SK-N-MC (cell line): ENCODE data around the gene SPATA2.

Experiments
- DNase-seq: peaks from one replicate; pipeline ENCODE4 v3.0.0-alpha.2; 2011; ENCODE audit warnings: low read depth, low spot score
- H3K27ac ChIP-seq: fragments of 200-600 bp; sonication (generic); 2 replicates; pipeline ENCODE4 v1.5.1; 2016; ENCODE audit warnings: mixed run types
- H3K36me3 ChIP-seq: fragments of 200-600 bp; sonication (generic); 2 replicates; pipeline ENCODE4 v1.6.1; 2017; ENCODE audit warnings: antibody characterized with exemption, low read length, mixed read lengths; ENCODE audit not compliant: insufficient read depth
- H3K4me3 ChIP-seq: fragments of 200-600 bp; sonication (generic); 2 replicates; pipeline ENCODE4 v1.5.1; 2016
- H3K9ac ChIP-seq: fragments of 200-600 bp; sonication (generic); 2 replicates; pipeline ENCODE4 v1.8.0; 2017; ENCODE audit warnings: mixed run types, mixed read lengths; ENCODE audit not compliant: insufficient read length
- H3K9me3 ChIP-seq: fragments of 200-600 bp; sonication (generic); 2 replicates; pipeline ENCODE4 v1.6.1; 2017; ENCODE audit warnings: low read depth, mild to moderate bottlenecking, antibody characterized with exemption, low read length, moderate library complexity, mixed read lengths
- EZH2 ChIP-seq: fragments of 200-600 bp; sonication (generic); IDR thresholded peaks from one replicate; pipeline ENCODE4 v1.6.1; 2017; ENCODE audit warnings: antibody characterized with exemption
- FOXP2 ChIP-seq: optimal IDR thresholded peaks from 2 replicates; pipeline ENCODE3; 2011; ENCODE audit warnings: mild to moderate bottlenecking, moderate library complexity; ENCODE audit not compliant: insufficient read depth; ENCODE audit errors: extremely low read length, control extremely low read depth
- POLR2AphosphoS5 ChIP-seq: IDR thresholded peaks from 2 replicates; pipeline ENCODE4 v1.6.1; 2012; ENCODE audit warnings: mild to moderate bottlenecking, low read depth, low read length, borderline replicate concordance

SPATA2 gene

DNA sequence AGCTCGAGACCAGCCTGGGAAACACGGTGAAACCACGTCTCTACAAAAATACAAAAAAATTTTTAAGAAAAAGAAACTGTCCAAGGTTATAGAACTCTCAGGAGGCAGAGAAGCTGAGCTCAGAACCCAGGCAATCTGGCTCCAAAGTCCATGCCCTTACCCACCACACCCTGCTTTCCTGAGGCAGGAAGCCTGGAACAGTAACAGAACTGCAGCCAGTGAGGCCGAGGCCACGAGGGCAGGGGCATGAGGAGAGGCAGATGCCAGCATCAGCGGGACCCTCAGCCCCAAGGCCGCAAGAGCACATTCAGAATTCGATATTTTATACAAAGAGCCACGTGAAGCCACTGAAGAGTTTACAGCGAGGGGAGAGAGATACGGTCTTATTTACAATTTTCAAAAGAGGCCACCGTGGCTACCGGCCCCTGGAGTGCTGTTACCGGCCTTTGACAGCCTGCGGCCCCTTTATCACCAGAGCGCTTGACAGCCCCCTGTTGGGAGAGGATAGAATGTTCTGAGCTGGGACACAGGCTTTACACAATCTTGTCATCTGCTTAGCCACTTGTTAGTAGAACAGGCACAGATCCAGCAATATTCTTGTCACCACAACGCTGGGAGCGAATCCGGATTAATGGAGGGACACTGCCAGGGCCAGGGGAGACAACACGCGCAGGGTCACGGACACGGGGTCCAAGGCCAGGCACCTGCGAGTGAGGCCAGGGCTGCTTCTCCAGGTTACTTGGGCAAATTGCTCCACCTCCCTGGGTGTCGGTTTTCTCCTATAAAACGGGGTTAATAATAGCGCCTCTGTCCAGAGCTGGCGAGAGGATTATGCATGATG is 5.6 kb downstream of the SPATA2 start:
- no peak overlapping the region for H3K27ac ChIP-seq
- no peak overlapping the region for H3K9ac ChIP-seq
- no peak for DNase-seq
- no peak for TF ChIP-seq FOXP2
- TF ChIP-seq POLR2AphosphoS5 = no peak
- TF ChIP-seq EZH2 = no peak
- H3K4me3 ChIP-seq = no peak overlapping the region
- no peaks in the 10 kb centered on the region for H3K9me3 ChIP-seq
- peaks cover 16% of the 10 kb centered on the region; the same call in 1 of the 2 replicates for H3K36me3 ChIP-seq

DNA sequence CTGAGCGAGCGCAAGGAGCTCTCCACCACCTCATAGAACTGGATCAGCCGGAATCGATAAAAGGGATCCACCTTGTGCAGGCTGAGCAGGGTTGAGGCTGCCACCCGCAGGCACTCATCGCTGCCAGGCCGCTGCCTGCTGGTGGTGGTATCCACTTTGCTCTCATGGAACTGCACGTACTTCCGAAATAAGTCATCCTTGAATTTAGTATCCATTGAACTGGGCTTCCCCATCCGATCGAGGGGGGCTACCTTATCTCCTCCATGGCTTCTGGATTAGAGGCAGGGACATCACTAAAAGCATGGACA is 7.1 kb downstream of the SPATA2 start:
- no peak overlapping the region for H3K9ac ChIP-seq
- H3K9me3 ChIP-seq = no peaks in the 10 kb centered on the region
- H3K27ac ChIP-seq = no peak overlapping the region
- H3K4me3 ChIP-seq = no peak overlapping the region
- H3K36me3 ChIP-seq = peaks cover 19% of the 10 kb centered on the region; the same call in 1 of the 2 replicates
- no peak for TF ChIP-seq POLR2AphosphoS5
- no peak for TF ChIP-seq EZH2
- TF ChIP-seq FOXP2 = no peak
- no peak for DNase-seq

DNA sequence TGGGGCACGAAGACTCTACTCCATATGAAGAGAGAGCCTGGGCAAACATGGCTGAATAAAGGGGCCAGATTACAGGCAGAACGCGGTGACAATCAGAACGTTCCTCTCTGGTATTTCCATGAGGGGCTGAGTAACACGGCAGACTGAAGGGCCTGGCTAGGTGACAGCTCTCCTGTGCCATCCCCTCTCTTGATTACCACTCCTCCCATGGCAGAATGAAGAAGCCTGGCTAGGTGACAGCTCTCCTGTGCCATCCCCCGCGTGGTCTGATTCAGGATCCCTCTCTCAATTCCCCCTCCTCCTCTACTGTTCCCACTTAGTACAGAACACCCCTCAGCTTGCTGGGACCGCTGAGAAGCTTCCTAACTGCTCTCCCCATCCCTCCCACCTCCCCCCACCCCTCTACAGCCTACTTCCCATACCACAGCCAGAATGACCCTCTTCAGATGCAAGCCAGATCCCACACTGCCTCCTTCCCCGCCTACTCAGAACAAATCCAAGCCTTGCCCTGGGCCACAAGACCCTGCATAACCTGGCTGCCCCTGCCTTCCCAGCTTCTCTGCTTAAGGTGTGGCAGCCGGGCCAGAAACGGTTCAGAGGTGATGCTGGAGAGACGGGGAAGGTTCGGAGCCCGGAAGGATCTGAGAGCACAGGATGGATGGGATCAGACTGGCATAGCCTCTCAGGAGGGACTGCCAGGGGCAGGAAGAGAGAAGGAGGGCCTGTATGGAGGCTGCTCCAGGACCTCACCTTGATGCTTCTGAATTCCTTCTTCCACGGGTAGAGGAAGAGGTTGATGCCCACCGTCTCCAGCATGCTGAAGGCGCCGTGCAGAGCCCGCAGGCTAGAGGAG is 7.7 kb downstream of the SPATA2 start:
- H3K27ac ChIP-seq = no peak overlapping the region
- DNase-seq = no peak
- TF ChIP-seq FOXP2 = no peak
- TF ChIP-seq POLR2AphosphoS5 = no peak
- TF ChIP-seq EZH2 = no peak
- H3K9me3 ChIP-seq = no peaks in the 10 kb centered on the region
- H3K9ac ChIP-seq = no peak overlapping the region
- H3K36me3 ChIP-seq = peaks cover 19% of the 10 kb centered on the region; the same call in 1 of the 2 replicates
- H3K4me3 ChIP-seq = no peak overlapping the region

DNA sequence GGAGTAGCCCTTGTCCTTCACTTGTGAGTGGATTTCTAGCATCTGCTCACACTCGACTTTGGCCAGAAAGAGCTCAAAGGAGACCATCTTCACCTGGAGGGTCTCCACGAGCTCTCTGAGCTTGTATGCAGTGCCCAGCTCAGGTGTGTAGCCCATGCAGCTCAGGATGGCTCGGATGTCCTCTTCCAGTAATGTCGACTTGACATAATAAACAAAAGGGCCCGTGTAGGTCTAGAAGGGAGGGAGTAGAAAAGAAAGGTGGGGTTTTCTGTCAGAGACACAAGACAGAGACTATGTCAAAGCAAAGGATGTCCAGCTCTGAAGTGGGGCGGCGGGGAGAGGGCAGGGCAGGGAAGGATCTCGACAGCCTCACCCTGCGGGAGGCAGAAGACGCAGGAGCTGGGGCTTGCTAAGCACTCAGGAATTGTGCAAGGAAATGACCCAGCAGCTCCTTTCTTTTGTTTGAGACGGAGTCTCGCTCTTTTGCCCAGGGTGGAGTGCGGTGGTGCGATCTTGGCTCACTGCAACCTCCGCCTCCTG is 8.6 kb downstream of the SPATA2 start:
- Histone ChIP-seq H3K27ac (no peak overlapping the region), H3K9ac (no peak overlapping the region), H3K4me3 (no peak overlapping the region), H3K36me3 (peaks cover 19% of the 10 kb centered on the region; the same call in 1 of the 2 replicates), H3K9me3 (no peaks in the 10 kb centered on the region)
- TF ChIP-seq FOXP2 (no peak), EZH2 (no peak), POLR2AphosphoS5 (no peak)
- no peak for DNase-seq

DNA sequence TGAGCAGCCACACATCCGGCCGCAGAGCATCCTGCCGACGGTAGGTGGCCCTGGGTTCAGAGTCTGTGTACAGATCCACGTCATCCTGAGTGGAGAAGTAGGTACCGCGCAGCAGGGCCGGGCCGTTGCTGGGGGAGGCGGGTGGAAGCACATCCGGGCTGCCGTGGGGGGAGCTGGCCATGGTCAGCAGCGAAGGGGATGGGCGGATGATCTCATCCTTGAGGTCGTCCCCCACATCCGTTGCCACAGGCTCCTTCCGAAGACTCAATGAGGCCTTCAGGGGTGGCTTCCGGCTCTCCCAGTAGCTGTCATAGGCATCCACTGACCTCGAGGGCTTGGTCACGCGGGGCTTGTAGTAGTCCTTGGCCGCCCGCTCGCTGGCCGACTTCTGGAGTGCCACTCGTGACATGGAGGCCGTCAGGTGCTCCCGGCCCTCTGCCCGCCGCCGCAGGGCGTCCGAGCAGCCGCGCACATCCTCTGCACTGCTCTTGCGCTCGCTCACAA is 9.2 kb downstream of the SPATA2 start:
- Histone ChIP-seq H3K9me3 (no peaks in the 10 kb centered on the region), H3K4me3 (no peak overlapping the region), H3K36me3 (peaks cover 19% of the 10 kb centered on the region; the same call in 1 of the 2 replicates), H3K9ac (no peak overlapping the region), H3K27ac (no peak overlapping the region)
- TF ChIP-seq EZH2 (no peak), FOXP2 (no peak), POLR2AphosphoS5 (no peak)
- no peak for DNase-seq

DNA sequence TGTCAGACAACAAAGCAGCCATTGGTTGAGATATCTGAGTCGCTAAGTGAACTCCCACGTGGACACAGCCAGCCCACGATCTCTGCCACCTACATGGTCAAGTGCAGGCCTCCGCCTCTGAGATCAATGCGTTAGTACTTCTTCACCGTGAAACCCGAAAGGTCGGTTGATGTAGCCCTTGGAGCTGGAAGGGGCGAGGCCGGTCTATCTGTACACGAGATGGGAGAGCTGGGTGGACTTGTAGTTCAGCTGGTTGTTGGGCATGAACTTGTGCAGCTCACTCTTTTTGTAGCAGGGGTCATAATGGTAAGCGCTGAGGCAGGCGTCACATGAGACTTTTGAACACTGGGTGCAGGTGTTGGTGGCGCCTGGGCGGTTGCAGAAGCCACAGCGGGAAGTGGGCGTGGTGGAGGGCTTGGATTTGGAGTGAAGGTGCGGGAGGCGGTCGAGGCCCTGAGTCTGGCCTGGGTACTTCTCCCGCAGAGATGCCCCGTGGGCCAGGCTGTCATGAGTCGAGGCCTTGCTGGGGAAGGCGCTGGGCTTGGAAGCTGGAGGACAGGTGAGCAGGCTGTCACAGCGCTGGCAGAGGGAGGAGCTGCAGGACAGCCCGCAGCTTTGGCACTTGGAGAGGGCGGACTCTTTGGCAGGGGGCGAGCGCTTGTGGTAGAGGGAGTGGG is 9.8 kb downstream of the SPATA2 start:
- DNase-seq = no peak
- no peaks in the 10 kb centered on the region for H3K9me3 ChIP-seq
- H3K36me3 ChIP-seq = peaks cover 19% of the 10 kb centered on the region; the same call in 1 of the 2 replicates
- no peak overlapping the region for H3K27ac ChIP-seq
- no peak for TF ChIP-seq EZH2
- TF ChIP-seq POLR2AphosphoS5 = no peak
- no peak for TF ChIP-seq FOXP2
- no peak overlapping the region for H3K4me3 ChIP-seq
- no peak overlapping the region for H3K9ac ChIP-seq

DNA sequence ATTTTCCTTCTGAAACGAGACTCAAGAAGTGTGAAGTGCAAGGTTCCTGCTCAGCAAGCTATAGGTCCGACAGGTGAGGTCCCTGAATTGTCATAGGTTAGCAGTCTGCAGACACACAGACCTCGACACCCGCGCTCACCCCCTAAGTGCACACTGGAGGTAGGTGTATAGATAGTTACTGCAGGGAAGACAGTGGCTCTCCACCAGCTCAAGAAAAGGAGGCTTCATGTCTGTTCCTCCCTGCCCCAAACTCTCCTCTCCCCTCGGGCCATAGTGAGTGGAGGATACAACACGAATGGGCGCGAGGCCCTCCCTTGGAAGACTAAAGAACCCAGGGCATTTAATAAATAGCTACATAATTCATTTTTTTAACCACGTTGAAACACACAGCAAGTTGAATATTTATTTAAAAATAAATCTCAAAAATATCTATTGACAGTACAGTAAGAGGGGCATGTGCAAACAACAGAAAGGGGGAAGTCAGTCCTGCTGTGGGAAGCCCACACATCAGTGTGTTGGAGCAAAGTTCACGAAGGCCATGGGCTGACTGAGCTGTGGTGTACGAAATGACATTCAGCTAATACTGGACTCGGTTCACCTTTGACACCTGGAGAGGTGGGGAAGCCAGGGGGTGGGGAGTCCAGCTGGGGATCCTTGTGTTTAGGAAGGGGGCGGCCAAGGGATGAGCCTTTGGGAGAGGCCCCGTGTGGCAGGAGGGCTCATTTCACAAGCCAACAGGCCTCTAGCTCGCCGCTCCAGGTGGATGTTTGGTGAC is 10.7 kb downstream of the SPATA2 start:
- Histone ChIP-seq H3K9me3 (no peaks in the 10 kb centered on the region), H3K9ac (no peak overlapping the region), H3K4me3 (no peak overlapping the region), H3K36me3 (peaks cover 14% of the 10 kb centered on the region; the same call in 1 of the 2 replicates), H3K27ac (no peak overlapping the region)
- TF ChIP-seq EZH2 (no peak), FOXP2 (no peak), POLR2AphosphoS5 (no peak)
- DNase-seq = no peak
